NCI-H2196 treated with DMSO at 0.1 percent for 48 hours (cell line): ENCODE measurements around the gene MFAP1.

Source experiments
- DNase-seq: peaks from one replicate; lab custom pipeline; 2025; ENCODE audit not compliant: unreplicated experiment; lab: John Stamatoyannopoulos, UW

MFAP1 gene

DNA sequence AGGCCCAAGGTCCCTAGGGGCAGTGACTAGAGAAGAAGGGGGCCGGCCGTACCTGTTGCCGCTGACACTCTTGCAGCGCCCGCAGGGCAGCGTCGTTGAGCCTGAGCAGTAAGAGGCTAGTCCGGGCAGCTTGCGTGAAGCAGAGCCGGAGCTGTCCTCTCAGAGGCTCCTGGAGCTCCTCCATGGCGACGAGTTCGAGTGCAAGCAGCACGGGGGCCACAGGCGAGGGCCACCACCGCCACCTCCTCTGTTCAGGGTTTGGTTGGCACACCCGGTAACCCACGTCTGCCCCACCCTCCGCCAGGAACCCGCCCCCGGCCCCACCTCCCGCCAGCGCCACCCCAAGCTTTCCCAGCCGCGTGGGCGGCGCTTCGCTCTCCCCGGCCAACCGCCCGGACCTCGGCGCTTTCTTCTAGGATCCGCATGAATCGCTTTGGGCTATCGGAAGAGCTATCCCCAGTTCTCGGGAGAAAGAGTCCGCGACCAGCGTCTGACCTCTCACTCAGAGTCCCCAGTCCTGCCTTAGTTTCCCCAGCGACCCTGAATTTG, 47.7 kb downstream of the MFAP1 start, which contains the start of gene ELL3:
Gene ELL3, minus strand, starts transcription at position 249 of the 549 bp plus-strand sequence. Its CDS starts 65 bp downstream, at position 184.
- peak; percentile 42 for DNase-seq

DNA sequence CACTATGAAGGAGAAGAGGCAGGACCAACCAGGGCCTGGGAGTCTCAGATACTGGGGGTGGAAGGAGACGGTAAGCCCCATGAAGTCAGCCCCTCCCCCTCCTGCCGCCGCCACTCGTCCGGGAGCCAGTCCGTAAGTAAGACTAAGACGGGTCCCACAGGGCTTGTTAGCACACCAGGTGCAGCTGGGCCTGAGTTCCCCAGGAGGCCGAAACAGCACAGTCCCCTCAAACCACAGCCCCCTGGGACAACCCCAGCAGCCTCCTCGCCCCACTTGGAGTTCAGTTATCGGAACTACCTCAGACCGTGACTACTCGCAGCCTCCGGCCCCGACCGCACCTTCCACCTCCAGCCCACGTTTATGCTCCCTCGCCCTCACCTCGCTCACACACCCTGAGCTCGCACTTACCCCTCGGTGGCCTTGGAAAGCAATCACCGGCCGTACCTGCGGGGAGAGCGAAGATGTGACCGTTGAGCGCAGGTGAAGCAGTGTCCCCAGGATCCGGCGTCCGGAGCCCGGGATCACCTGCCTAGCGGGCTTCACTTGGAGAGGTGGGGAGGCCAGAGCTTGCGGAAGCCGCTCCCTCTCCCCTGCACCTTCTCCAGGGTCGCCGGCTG, 48.3 kb downstream of the MFAP1 start:
- DNase-seq, result no peak

- DNase-seq, result peak; percentile 30
These were observed 49.0 kb downstream of the MFAP1 start for GRCh38 chr15:43775411-43775965.

DNA sequence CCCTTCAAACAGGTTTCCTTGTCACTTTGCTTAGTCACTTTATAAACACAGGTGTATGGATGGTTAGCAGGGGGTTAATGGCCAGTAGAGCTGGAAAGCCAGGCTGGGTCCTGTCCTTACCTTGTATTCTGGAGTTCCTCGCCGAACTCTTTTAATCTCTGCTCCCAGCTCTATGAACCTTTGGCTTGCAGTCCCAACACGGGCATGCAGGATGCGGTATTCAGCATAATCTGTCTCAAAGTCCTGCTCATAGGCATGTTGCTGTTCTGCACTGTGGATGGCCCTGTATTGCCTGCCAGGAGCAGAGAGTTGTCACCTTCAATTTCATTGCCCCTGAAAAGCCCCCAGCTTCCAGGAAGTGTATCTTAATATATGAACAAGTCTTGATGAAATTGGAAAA, 50.4 kb downstream of the MFAP1 start:
- no peak for DNase-seq

- no peak for DNase-seq
These were observed 51.9 kb downstream of the MFAP1 start for GRCh38 chr15:43772624-43773023.

DNA sequence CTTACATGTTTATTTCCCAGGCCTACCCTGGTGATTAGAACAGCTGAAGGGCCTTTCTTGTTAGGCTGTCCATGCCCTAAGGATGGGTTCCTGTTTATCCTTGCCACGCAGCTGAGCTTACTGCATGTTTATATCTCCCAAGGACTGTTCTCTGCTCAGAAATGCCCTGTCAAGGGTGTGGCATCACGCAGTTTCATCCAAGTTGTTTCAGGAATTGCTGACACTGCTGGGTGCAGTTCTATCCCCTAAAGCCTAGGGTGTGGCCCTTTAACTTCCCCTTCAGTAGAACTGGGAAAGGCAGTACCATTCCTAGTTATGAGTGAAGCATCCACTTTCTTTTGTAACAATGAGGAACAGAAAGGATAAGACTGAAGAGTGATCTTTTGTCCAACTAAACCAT, 52.7 kb downstream of the MFAP1 start:
- no peak for DNase-seq

DNA sequence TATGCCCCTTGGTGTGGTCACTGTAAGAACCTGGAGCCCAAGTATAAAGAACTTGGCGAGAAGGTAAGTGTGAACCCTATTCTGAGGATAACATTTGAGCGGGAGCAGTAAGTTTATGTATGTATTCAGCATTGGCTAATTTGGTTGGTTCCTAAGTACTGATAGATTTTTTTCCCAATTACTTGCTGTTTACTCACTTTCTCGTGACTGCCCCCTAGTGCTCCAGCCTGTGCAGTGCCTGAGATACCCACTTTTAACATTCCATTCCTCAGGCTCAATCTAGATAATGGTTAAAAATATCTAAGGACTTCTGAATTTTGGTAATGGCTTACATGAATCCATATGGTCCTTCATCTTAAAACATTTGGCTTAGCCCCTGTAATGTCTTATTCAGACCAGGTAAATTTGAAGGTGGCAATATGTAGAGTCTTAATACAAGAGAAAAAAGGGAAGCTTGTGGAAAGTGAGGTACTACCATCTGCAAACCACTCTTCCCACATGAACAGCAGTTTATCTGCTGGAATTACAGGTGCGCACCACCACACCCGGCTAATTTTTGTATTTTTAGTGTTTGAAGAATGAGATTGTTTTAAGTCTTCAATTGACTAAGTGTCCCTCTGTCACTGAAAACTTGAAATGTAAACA, 54.8 kb downstream of the MFAP1 start:
- DNase-seq, result no peak

DNA sequence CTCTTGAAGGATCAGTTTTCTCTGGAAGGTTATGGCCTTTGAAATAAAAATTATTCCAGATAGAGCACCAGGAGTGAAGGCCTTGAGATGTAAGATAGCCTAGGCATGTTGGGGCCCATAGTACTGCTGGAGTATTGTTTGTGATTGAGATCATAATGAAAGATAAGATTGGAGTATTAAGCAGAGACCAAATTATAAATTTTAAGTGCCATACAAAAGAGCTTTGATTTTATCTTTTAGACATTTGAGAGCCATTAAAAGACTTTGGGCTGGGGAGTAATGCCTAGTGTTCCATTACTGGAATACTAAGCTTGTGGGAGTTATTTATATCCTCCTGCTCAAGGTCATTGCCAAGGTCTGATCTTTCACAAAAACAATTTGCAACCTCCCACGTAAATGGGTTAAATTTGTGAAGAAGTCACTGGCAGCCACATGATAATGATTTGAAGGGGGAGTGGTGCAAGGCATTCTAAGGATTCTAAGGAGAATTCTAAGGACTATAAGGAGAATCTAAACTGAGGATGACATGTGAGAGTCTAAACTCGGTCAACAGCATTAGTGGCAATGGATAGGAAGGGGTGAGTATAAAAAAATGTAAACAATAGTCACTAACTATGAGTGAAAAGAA, 60.6 kb downstream of the MFAP1 start:
- no peak for DNase-seq

- DNase-seq, result no peak
These were observed 61.7 kb downstream of the MFAP1 start for GRCh38 chr15:43762824-43763223.
